GM12878 (cell line): ENCODE measurements around the gene TEX9. TPM values are rescaled to one million over a fixed set of nuclear protein-coding genes. Genes with fewer than 3 reads are reported as not detected.

Experiments used
- ESRRA ChIP-seq: IDR thresholded peaks from 2 replicates; pipeline ENCODE4 v1.6.1; 2012; ENCODE audit warnings: mild to moderate bottlenecking, low read length, improper control_type of control experiment
- FOXM1 ChIP-seq: IDR thresholded peaks from 2 replicates; pipeline ENCODE4 v1.6.1; 2012; ENCODE audit warnings: low read depth, mild to moderate bottlenecking, inconsistent platforms, low read length, moderate library complexity
- HDGF ChIP-seq: fragments of 450-650 bp; IDR thresholded peaks from 2 replicates; pipeline ENCODE4 v1.6.1; 2016; ENCODE audit warnings: antibody characterized with exemption
- MEF2B ChIP-seq: fragments of 450-650 bp; IDR thresholded peaks from 2 replicates; pipeline ENCODE4 v1.6.1; 2018; ENCODE audit warnings: mild to moderate bottlenecking, moderate library complexity; ENCODE audit not compliant: partially characterized antibody, poor library complexity, severe bottlenecking
- MYC ChIP-seq: IDR thresholded peaks from 2 replicates; pipeline ENCODE4 v1.6.1; 2011; ENCODE audit warnings: mild to moderate bottlenecking, low read length, moderate library complexity, inconsistent platforms; ENCODE audit not compliant: insufficient read depth, insufficient replicate concordance, insufficient read length, severe bottlenecking
- NKRF ChIP-seq: fragments of 450-650 bp; conservative IDR thresholded peaks from 2 replicates; pipeline ENCODE4 v1.6.1; 2017; ENCODE audit warnings: mild to moderate bottlenecking, moderate library complexity
- NR2C2 ChIP-seq: IDR thresholded peaks from 2 replicates; pipeline ENCODE4 v1.6.1; 2011; ENCODE audit warnings: borderline replicate concordance, low read depth; ENCODE audit not compliant: control insufficient read depth, insufficient read length
- PAX5 ChIP-seq: IDR thresholded peaks from 2 replicates; pipeline ENCODE4 v1.6.1; 2011; ENCODE audit warnings: low read depth, low read length, borderline replicate concordance
- PBX3 ChIP-seq: IDR thresholded peaks from 2 replicates; pipeline ENCODE4 v1.6.1; 2011; ENCODE audit warnings: mild to moderate bottlenecking, low read depth, low read length, moderate library complexity; ENCODE audit not compliant: insufficient replicate concordance
- REST ChIP-seq: IDR thresholded peaks from 2 replicates; pipeline ENCODE4 v1.6.1; 2012; ENCODE audit warnings: mild to moderate bottlenecking, low read depth, low read length
- SIN3A ChIP-seq: IDR thresholded peaks from 2 replicates; pipeline ENCODE4 v1.6.1; 2012; ENCODE audit warnings: low read depth, low read length, improper control_type of control experiment
- SMAD1 ChIP-seq: fragments of 450-650 bp; IDR thresholded peaks from 2 replicates; pipeline ENCODE4 v1.6.1; 2018; ENCODE audit warnings: mild to moderate bottlenecking, low read depth; ENCODE audit not compliant: partially characterized antibody
- SRF ChIP-seq, 2 experiments: IDR thresholded peaks; 2 replicates each; pipeline ENCODE4 v1.6.1; 2011; ENCODE audit warnings: low read depth in 2 of 2, low read length in 2 of 2, mild to moderate bottlenecking in 1 of 2, moderate library complexity in 1 of 2
- USF2 ChIP-seq: IDR thresholded peaks from 2 replicates; pipeline ENCODE4 v1.6.1; 2011; ENCODE audit warnings: low read depth, low read length, improper control_type of control experiment, borderline replicate concordance
- YY1 ChIP-seq: IDR thresholded peaks from 2 replicates; pipeline ENCODE4 v1.6.1; 2011; ENCODE audit warnings: low read depth, mild to moderate bottlenecking, low read length
- ZNF384 ChIP-seq: IDR thresholded peaks from 2 replicates; pipeline ENCODE4 v1.6.1; 2012; ENCODE audit warnings: low read depth, mild to moderate bottlenecking, low read length, improper control_type of control experiment, borderline replicate concordance
- polyA plus RNA-seq, 11 experiments: library from polyadenylated mRNA; depleted of rRNA in 4 of 11; unstranded in 6 of 11; stranded (reverse) in 5 of 11; fragments of >200 nt; fragmentation: Nextera tagmentation in 4 of 11; fragmentation: Illumina TruSeq in 1 of 11; extraction: Ambion mirVana in 4 of 11; extraction: Trizol in 1 of 11; gene quantifications; 1 replicate in 1 of 11; 2 replicates in 10 of 11; pipeline versions ENCODE4 v1.2.1 to v1.2.3, GENCODE V29; 2011 to 2016; ENCODE audit warnings: inconsistent platforms in 2 of 11, missing spikeins in 2 of 11, low read depth in 1 of 11
- total RNA-seq, 4 experiments: library from RNA; depleted of rRNA in 3 of 4; stranded (reverse); fragments of >200 nt in 3 of 4; fragmentation: Illumina TruSeq in 1 of 4; extraction: Trizol in 1 of 4; gene quantifications; 2 replicates each; pipeline versions ENCODE4 v1.2.1 to v1.2.3, GENCODE V29; 2013 to 2021

Gene TEX9
- total and polyA plus RNA-seq, 10 of the 15 experiments (the other 5 are each of a cell fraction or from before 2014, with no cell fraction given) = 9.0 to 155 (median 70.0) TPM

- TF ChIP-seq USF2 (no peak), PAX5 (peak; percentile 41; the same call in 1 of the 2 replicates), PBX3 (no peak), SIN3A (peak; percentile 98), ZNF384 (no peak), MEF2B (peak; percentile 36), NKRF (peak; percentile 94), FOXM1 (peak; percentile 55), YY1 (0 out of 2 replicates have a peak, but pooled peaks have one; percentile 20), SMAD1 (no peak), SRF (IDR thresholded peaks at IDR 0.05; ENCODE audit: low read depth in 2 of 2, low read length in 2 of 2) (no peak), ESRRA (no peak), NR2C2 (no peak), MYC (no peak), HDGF (no peak), REST (no peak)
Measured at GRCh38 chr15:56464893-56465520, 99.8 kb downstream of the TEX9 start, which contains the start of gene MNS1 (continued).
